Stomach (tissue), 9 donors: Measurements from ENCODE around the gene SAXO1. TPM values are rescaled to one million over a fixed set of nuclear protein-coding genes. Genes with fewer than 3 reads are reported as not detected.

Experiments
- DNase-seq, 2 donors: peaks; one replicate each; pipeline versions ENCODE4 v3.0.0 to v3.0.0-alpha.2; 2013 to 2019
- H3K27ac ChIP-seq, 5 donors: fragments of 200-600 bp in 4 of 5; sonication (generic) in 4 of 5; one replicate each; pipeline ENCODE4 v1.5.1; 2013 to 2019; ENCODE audit warnings: mild to moderate bottlenecking in 1 of 5, moderate library complexity in 1 of 5
- H3K27me3 ChIP-seq, 3 donors: fragments of 200-600 bp; sonication (generic); one replicate each; pipeline ENCODE4 v1.5.1; 2017 to 2019; ENCODE audit warnings: mixed run types in 1 of 3
- H3K36me3 ChIP-seq, 4 donors: fragments of 200-600 bp; sonication (generic); 1 replicate in 3 of 4; 2 replicates in 1 of 4; pipeline ENCODE4 v1.5.1; 2016 to 2019
- H3K4me1 ChIP-seq, 4 donors: fragments of 200-600 bp; sonication (generic); one replicate each; pipeline ENCODE4 v1.5.1; 2016 to 2019
- H3K4me3 ChIP-seq, 4 donors: fragments of 200-600 bp; sonication (generic) in 3 of 4; one replicate each; pipeline ENCODE4 v1.5.1; 2016 to 2019; ENCODE audit warnings: mild to moderate bottlenecking in 1 of 4
- H3K9me3 ChIP-seq, 4 donors: fragments of 200-600 bp; sonication (generic); one replicate each; pipeline ENCODE4 v1.5.1; 2016 to 2019
- EP300 ChIP-seq: sonication (generic); formaldehyde crosslinking; IDR thresholded peaks from one replicate; pipeline ENCODE4 v1.6.1; 2017; ENCODE audit warnings: antibody characterized with exemption
- POLR2A ChIP-seq, 4 donors: fragments of 450-650 bp; IDR thresholded peaks; one replicate each; pipeline ENCODE4 v1.6.1; 2016; ENCODE audit warnings: antibody characterized with exemption in 4 of 4, control low read depth in 2 of 4, mild to moderate bottlenecking in 1 of 4, moderate library complexity in 1 of 4
- POLR2AphosphoS5 ChIP-seq, 3 donors: sonication (generic); formaldehyde crosslinking; IDR thresholded peaks; one replicate each; pipeline ENCODE4 v1.6.1; 2016; ENCODE audit warnings: antibody characterized with exemption in 3 of 3
- WGBS, 5 donors: extraction: QIAGEN DNeasy Blood & Tissue Kit in 3 of 5; methylation state at CpG; one replicate each; pipeline versions ENCODE4 v1.1.5 to v1.1.7; 2013 to 2018; 5-methylcytosine and 5-hydroxymethylcytosine counted together
- intact Hi-C: fragments of 100-400 bp; cut with DNase I; formaldehyde crosslinking; loops from one replicate; pipeline ENCODE4 v1.15.1; 2023; ENCODE audit warnings: low total_unique reads
- polyA plus RNA-seq, 3 donors: library from polyadenylated mRNA; stranded (reverse); fragments of 200-250 nt; gene quantifications; one replicate each; pipeline ENCODE4 v1.2.3, GENCODE V29; 2013
- total RNA-seq, 5 donors: library from RNA; depleted of rRNA; stranded (reverse); fragments of >200 nt; gene quantifications; one replicate each; pipeline versions ENCODE4 v1.1.0 to v1.2.3, GENCODE V29; 2014 to 2016
- TF ChIP-seq, protein P1 (sequence below), 7 experiments: fragments of 450-650 bp in 4 of 7; fragments of 200-600 bp in 3 of 7; sonication (generic) in 3 of 7; IDR thresholded peaks; one replicate each; pipeline ENCODE4 v1.5.1; 2016 to 2019; ENCODE audit warnings: antibody characterized with exemption in 7 of 7, control low read depth in 2 of 7, mild to moderate bottlenecking in 1 of 7
- donor health status: healthy with polysubstance abuse.
- donor health status: Bipolar disorder and iron deficiency.
- donor health status: healthy.

SAXO1 gene
- total and polyA plus RNA-seq, 8 donors = 0.03 to 4.7 (median 0.12) TPM; not detected in 4

DNA sequence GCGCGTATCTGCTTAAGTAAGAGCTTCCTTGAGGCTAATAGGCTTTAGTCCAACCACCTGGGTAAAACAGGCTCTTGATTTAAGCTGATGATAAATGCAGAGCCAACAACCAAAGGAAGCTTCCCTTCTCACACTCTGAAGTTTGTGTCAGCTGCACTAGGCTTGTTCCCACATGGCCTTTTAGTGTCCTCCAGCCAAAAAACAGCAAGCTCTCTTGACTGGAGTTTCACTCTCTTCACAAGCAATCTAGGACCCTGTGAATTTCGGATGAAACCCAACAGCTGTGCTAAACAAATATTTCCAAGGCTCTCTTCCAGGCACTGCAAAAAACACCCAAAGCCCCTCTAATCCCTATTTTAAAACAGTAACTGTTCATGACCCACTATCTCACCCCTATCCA is 63.9 kb downstream of the SAXO1 start:
- Histone ChIP-seq H3K9me3 (no peaks in the 10 kb centered on the region), H3K27me3 (no peaks in the 10 kb centered on the region), H3K4me1 (peaks cover 0 to 22% (median 3%) of the 10 kb centered on the region in 4 donors), H3K36me3 (no peaks in the 10 kb centered on the region), H3K27ac (no peak overlapping the region), H3K4me3 (no peak overlapping the region)
- DNase-seq = peak in 1 of 2 donors; percentile 79
- WGBS, 5 donors = 51 to 71% (median 62%) methylated on average over 3 of the region's 3 CpGs
- intact Hi-C loops = no loop called here
- TF ChIP-seq EP300 = no peak
- no peak for TF ChIP-seq POLR2A (IDR thresholded peaks at IDR 0.05)
- TF ChIP-seq, protein P1, sequence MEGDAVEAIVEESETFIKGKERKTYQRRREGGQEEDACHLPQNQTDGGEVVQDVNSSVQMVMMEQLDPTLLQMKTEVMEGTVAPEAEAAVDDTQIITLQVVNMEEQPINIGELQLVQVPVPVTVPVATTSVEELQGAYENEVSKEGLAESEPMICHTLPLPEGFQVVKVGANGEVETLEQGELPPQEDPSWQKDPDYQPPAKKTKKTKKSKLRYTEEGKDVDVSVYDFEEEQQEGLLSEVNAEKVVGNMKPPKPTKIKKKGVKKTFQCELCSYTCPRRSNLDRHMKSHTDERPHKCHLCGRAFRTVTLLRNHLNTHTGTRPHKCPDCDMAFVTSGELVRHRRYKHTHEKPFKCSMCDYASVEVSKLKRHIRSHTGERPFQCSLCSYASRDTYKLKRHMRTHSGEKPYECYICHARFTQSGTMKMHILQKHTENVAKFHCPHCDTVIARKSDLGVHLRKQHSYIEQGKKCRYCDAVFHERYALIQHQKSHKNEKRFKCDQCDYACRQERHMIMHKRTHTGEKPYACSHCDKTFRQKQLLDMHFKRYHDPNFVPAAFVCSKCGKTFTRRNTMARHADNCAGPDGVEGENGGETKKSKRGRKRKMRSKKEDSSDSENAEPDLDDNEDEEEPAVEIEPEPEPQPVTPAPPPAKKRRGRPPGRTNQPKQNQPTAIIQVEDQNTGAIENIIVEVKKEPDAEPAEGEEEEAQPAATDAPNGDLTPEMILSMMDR (IDR thresholded peaks at IDR 0.05) = no peak
- TF ChIP-seq POLR2AphosphoS5 (IDR thresholded peaks at IDR 0.05) = no peak

DNA sequence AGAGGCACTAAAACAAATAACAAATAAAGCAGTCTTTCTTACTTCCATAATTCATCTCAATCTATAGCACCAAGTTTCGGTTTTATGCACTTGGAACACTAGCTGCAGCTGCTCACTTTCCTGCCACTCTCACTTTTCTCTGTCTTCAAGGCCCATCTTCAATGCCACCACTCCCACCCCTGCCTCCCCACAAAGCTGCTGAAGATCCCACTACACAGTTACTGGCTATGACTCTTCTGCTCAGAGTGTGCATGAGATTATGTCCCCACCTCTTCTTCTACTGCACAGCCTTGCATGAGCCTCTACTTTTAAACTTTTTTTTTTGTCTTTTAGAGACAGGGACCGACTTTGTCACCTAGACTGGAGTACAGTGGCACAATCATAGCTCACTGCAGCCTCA is 77.4 kb downstream of the SAXO1 start:
- H3K27me3 ChIP-seq = no peaks in the 10 kb centered on the region
- H3K9me3 ChIP-seq = no peaks in the 10 kb centered on the region
- intact Hi-C loops = no loop called here
- no peaks in the 10 kb centered on the region for H3K36me3 ChIP-seq
- no peak overlapping the region for H3K27ac ChIP-seq
- H3K4me1 ChIP-seq = no peaks in the 10 kb centered on the region
- no peak for TF ChIP-seq EP300
- no peak for TF ChIP-seq POLR2A (IDR thresholded peaks at IDR 0.05)
- TF ChIP-seq POLR2AphosphoS5 (IDR thresholded peaks at IDR 0.05) = no peak
- TF ChIP-seq, protein P1 (IDR thresholded peaks at IDR 0.05) = no peak
- H3K4me3 ChIP-seq = no peak overlapping the region
- DNase-seq = no peak
- 70 to 84% (median 79%) methylated on average over 2 of the region's 2 CpGs for WGBS, 5 donors

DNA sequence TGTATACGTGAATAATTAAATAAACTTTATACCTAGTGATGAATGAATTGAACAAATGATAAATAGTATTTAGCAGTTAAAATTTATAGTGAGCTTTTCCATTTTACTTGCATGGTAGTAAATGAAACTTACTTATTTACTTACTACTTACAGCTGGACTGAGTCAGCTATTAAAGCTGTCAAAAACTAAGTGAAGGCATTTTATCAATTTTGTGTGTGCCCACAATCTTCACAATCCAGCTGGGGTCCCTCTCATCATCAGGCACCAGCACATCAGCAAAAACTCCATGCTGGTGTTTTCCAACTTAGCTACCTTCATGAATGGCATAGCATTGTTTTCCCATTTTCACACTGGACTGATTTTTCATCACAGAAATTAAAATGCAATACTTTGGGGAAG is 81.1 kb downstream of the SAXO1 start:
- no peak for DNase-seq
- TF ChIP-seq POLR2A (IDR thresholded peaks at IDR 0.05) (no peak), EP300 (no peak), POLR2AphosphoS5 (IDR thresholded peaks at IDR 0.05) (no peak)
- TF ChIP-seq, protein P1 (IDR thresholded peaks at IDR 0.05) = no peak
- no peaks in the 10 kb centered on the region for H3K9me3 ChIP-seq
- H3K4me3 ChIP-seq = no peak overlapping the region
- intact Hi-C loops = no loop called here
- H3K36me3 ChIP-seq = no peaks in the 10 kb centered on the region
- H3K4me1 ChIP-seq = no peaks in the 10 kb centered on the region
- H3K27me3 ChIP-seq = no peaks in the 10 kb centered on the region
- WGBS, 5 donors = 47 to 64% (median 59%) methylated on average over 1 of the region's 1 CpG
- H3K27ac ChIP-seq = no peak overlapping the region

DNA sequence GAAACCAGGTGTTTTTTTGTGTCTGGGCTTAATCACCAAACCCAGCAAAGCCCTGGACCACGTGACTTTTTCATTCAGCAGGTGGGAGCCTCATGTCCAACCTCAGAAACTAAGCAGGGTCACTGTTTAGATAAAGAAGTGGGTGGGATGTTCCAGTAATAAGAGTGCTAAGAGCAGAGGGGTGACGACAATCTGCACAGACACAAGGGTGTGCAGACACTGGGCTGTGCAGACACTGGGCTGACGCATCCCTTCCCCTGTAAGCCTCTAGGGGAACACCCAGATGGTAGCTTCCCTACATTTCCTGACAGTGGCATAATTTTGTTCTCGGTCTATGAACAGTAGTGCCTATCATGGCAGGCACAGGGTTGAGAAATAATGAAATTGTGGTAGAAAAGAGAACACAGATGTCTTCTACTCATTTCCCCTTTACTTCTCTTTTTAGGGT is 85.1 kb downstream of the SAXO1 start:
- WGBS, 5 donors = 66 to 86% (median 71%) methylated on average over 3 to 4 of the region's 4 CpGs
- Histone ChIP-seq H3K4me1 (no peaks in the 10 kb centered on the region), H3K4me3 (no peak overlapping the region), H3K27me3 (no peaks in the 10 kb centered on the region), H3K27ac (no peak overlapping the region), H3K36me3 (no peaks in the 10 kb centered on the region), H3K9me3 (no peaks in the 10 kb centered on the region)
- DNase-seq = no peak
- TF ChIP-seq EP300 (no peak), POLR2AphosphoS5 (IDR thresholded peaks at IDR 0.05) (no peak), POLR2A (IDR thresholded peaks at IDR 0.05) (no peak)
- TF ChIP-seq, protein P1 (IDR thresholded peaks at IDR 0.05) = no peak
- intact Hi-C loops = no loop called here
